Measurements from ENCODE around the gene SLIT3.
"Not testable (repeated sequence)": the region's sequence is repeated elsewhere in the genome, so short reads cannot be mapped to it uniquely, and the experiment has no call there.

SLIT3 gene

DNA sequence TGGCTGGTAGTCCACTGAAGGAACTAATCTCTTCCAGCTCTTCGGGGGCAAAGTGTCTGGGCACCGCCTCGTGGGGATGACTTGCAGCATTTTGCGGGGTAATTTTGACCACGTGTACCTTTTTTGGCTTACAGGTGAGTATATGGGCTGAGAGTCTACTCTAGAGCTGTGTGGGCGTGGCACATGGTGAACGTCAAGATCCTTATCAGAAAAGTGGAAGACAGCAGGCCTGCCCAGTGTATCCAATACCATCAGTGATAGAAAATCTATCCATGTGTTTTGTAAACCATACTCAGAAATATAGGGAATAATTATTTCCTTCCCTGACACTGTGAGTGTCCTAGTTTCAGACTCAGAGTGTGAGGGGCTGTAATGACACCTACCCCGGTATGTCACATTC lies 148.5 kb downstream of the SLIT3 start:
- DNase-seq, result no peak

DNA sequence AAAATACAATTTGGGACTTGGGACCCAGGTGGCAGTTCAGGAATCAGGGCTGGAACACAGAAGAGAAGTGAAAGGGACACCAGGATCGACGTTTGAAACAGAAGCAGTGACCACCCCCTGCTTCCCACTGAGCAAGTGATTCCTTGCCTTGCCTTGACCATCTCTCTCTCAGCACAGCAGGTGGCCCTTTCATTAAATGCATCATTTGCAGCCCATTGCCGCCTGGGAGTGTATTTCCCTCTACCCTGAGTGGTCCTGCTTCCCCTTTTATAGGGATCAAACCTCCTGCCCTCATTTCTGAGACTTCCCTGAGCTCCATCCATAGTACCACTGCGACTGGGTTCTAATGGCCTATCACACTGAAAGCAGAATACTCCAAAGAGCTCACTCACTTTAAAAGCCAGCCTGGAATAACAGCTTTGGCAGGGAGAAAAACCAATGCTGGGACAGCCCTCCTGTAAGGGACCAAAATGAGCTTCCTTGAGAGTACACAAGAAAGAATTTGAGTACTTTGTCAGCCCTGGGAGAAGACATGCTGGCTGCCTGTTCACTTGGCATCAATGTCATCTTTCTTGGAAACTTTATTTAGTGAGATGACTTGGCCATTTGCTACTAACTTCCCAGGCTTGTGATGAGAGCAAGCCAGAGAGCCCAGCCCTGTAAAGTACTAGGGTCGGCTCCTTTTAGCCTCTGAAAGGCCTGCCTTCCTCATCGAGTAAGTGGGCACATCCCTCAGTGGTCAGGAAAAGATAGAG lies 149.7 kb downstream of the SLIT3 start:
- intact Hi-C loops (cut with DNase I), result no loop called here
- DNase-seq, result no peak

More for the DNA sequence above, 148.5 kb downstream of the SLIT3 start:
- intact Hi-C loops (cut with DNase I), result no loop called here

GRCh38 chr5:169150108-169150507 lies 150.8 kb downstream of the SLIT3 start:
- no peak for DNase-seq

DNA sequence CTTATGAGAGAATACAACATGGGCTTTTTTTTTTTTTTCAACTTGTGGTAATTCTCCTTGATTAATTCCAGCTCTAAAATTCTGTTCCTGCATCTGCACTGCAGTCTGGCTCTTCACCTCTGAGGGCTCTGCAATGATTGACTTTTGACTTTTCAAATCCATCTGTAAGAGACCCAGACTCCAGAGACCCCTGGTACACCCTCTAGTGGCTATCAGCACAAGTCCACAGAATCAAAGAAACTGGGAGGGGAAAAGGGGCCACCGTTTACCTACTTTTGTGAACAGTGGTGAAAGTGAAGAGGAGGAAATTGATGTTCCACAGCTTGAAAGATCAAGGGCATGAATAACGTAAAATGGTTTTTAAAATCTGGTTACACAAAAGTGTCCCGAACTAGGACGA lies 151.6 kb downstream of the SLIT3 start:
- DNase-seq, result no peak
- intact Hi-C loops (cut with DNase I), result no loop called here

More at GRCh38 chr5:169150108-169150507, 150.8 kb downstream of the SLIT3 start:
- intact Hi-C loops (cut with DNase I), result no loop called here

- intact Hi-C loops (cut with DNase I), result no loop called here
- DNase-seq, result no peak
These were observed 152.7 kb downstream of the SLIT3 start for GRCh38 chr5:169148138-169148740.

GRCh38 chr5:169147534-169147933 lies 153.4 kb downstream of the SLIT3 start:
- intact Hi-C loops (cut with DNase I), result no loop called here
- no peak for DNase-seq

DNA sequence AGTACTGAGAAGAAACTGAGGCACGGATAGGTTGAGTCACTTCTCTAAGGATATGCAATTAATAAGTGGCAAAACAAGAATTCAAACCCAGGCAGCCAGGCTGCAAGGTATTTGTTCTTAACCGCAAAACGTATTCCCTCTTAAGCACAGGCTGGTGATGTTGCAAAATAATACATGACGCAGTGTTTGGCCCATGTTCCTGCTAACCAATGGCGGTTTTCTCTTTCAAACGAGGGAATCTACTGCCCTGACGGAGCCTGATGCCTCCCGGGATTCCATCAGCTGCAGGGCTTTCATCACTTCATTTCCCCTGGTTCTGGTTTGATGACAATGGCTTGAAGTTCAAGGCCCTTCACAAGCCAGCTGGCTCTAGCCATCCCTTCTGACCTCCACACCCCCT lies 154.8 kb downstream of the SLIT3 start:
- intact Hi-C loops (cut with DNase I), result no loop called here
- DNase-seq, result no peak

GRCh38 chr5:169142264-169142970 lies 158.5 kb downstream of the SLIT3 start:
- intact Hi-C loops (cut with DNase I), result no loop called here
- no peak for DNase-seq

DNA sequence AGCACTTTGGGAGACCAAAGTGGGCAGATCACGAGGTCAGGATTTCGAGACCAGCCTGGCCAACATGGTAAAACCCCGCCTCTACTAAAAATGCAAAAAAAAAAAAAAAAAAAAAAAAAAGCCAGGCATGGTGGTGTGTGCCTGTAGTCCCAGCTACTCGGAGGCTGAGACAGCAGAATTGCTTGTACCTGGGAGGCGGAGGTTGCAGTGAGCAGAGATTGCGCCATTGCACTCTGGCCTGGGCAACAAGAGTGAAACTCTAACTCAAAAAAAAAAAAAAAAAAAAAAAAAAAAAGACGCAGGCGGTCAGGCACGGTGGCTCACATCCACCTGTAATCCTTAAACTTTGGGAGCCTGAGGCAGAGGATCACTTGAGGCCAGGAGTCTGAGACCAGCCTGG lies 160.7 kb downstream of the SLIT3 start:
- intact Hi-C loops (cut with DNase I); DNase-seq: not testable (repeated sequence)

DNA sequence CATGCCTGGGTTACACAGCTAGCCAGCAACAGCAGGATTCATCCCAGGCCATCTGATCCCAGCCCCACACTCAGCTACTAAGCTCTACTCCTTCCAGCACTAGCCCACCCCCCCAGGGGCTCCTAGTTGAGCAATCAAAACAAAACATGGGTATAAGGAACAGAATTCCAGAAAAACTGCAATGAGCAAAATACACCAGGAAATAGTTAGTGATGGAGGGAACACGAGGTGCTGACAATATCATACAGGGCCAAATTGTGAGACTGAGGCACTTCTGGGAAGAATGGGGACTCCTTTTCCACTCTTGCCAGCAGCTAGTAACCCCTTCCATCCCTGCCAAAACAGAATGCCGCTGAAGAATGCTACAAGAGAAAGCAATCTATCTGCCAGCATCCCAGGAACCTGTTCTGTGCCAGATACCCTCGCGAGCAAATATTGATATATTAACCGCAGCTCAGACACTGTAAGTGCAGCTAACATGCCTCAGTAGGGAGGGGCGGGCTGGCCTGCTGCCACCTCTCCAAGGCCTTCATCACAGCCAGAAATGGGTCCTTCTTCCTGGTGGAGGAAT lies 161.4 kb downstream of the SLIT3 start:
- intact Hi-C loops (cut with DNase I), result no loop called here

GRCh38 chr5:169133531-169133930 lies 167.4 kb downstream of the SLIT3 start:
- DNase-seq, result no peak
- intact Hi-C loops (cut with DNase I), result no loop called here

More for the DNA sequence above, 161.4 kb downstream of the SLIT3 start:
- DNase-seq, result no peak

DNA sequence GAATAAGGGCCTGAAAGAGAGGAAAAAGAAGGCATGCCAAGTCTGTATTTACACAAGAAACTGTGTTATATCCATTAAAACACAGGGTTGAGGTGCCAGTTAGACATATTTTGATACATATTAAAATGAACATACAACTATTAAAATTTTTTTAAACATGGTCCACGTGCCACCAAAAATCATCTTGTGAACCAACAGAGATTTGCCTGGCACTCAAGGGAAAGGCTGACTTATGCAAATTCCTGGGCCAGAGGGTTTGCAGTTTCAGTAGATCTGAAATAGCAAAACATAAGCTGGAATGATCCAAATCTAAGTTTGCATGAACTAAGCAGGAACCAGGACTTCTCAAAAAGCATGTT lies 168.7 kb downstream of the SLIT3 start:
- no peak for DNase-seq
- intact Hi-C loops (cut with DNase I), result no loop called here

DNA sequence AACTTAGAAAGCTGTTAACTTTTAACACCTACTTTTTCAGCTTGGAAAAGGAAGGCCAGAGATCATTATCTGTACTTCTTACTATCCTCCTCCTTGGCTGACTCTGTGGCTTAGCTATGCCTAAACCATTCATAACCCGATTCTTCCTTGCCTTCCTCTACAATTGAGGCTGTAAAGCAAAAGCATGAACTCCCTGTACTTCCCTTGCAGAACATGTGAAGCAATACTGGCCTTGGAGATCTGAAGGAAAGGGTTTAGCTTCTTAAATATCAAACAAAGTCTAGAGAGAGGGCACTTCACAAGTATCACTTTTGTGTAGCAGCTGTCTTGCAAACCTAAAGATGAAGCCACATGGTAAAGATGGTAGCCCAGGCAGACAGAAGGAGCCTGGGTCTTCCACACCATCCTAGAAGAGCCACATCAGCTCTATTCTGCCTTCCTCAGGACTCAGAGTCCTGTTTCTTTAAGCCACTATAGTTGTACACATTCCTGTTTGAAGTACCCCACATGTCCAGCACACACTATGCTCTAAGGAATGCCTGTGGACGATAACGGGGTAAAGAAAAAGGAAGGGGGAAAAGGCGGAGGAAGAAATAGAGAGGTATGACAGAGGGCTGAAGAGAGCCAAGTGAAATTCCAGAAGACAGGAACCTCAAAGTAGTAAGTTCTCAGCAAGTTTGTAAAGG lies 169.2 kb downstream of the SLIT3 start:
- intact Hi-C loops (cut with DNase I), result no loop called here
- no peak for DNase-seq

DNA sequence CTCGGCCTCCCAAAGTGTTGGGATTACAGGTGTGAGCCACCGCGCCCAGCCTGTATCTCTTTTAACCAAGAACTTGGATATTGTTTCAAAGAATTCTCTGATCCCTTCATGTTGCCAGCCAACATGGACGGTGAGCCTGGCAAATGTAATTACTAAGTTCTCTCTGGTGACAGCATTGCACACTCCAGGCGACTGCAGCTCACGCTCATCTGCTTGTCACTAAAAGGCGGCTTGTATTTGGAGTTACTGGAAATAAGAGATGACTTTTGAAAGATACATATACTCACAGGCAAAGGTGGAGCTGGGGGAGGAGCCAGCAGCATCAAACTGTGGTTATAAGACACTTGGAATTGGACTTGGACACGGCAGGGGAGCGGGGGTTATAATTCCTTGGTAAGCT lies 172.3 kb downstream of the SLIT3 start:
- intact Hi-C loops (cut with DNase I), result no loop called here
- no peak for DNase-seq

GRCh38 chr5:169127431-169127830 lies 173.5 kb downstream of the SLIT3 start:
- intact Hi-C loops (cut with DNase I), result no loop called here
- no peak for DNase-seq

DNA sequence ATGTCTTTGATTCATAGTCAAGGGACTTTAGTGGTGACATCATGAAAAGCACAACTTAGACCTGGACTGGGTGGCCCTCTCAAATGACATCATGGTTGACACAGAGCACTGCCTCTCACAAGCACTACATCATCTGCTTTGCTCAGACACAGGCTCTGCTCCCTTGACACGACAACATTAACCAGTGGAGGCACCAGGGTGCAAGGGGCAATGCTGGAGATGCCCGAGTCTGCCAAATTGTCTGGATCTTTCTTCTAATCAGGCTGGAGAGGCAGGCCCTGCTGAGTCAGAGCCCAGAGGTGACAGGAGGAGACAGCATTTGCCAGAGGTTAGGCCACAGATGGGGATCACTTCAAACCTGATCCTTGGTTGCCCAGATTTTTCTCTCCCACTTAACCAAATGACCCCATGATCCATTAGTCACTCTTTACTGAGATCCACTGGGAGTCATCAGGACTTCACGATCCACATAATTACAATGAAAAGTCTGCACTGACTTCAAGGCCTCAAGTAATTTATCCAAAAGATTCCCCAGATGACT lies 174.4 kb downstream of the SLIT3 start:
- intact Hi-C loops (cut with DNase I), result no loop called here
- no peak for DNase-seq

GRCh38 chr5:169125571-169125970 lies 175.4 kb downstream of the SLIT3 start:
- no peak for DNase-seq
- intact Hi-C loops (cut with DNase I), result no loop called here

- intact Hi-C loops (cut with DNase I), result no loop called here
- no peak for DNase-seq
These were observed 178.0 kb downstream of the SLIT3 start for GRCh38 chr5:169122951-169123350.

GRCh38 chr5:169121630-169122420 lies 179.1 kb downstream of the SLIT3 start:
- intact Hi-C loops (cut with DNase I), result no loop called here
- no peak for DNase-seq
